Activated T-helper 17 cell treated with anti-CD3 and anti-CD28 coated beads, Interleukin-2, amount 50 U/mL, for 72 hours (primary cell): ENCODE measurements around the gene CLIC6. TPM values are rescaled to one million over a fixed set of nuclear protein-coding genes. Genes with fewer than 3 reads are reported as not detected.

Source experiments
- ATAC-seq: fragments of 150-1000 bp; cut with Tn5 transposase; replicated peaks from 2 replicates; pipeline ENCODE4 v1.10.0; 2021; ENCODE audit warnings: mild to moderate bottlenecking, moderate library complexity
- H3K27ac Mint-ChIP-seq: one replicate; pipeline ENCODE4 v1.8.0; 2022; ENCODE audit warnings: mixed read lengths
- H3K27me3 Mint-ChIP-seq: one replicate; pipeline ENCODE4 v1.8.0; 2022; ENCODE audit warnings: mixed read lengths
- H3K36me3 Mint-ChIP-seq: one replicate; pipeline ENCODE4 v1.8.0; 2022; ENCODE audit warnings: low read depth, mild to moderate bottlenecking, mixed read lengths
- H3K4me1 Mint-ChIP-seq: one replicate; pipeline ENCODE4 v1.8.0; 2022; ENCODE audit warnings: mixed read lengths
- H3K4me3 Mint-ChIP-seq: one replicate; pipeline ENCODE4 v1.8.0; 2022; ENCODE audit warnings: mild to moderate bottlenecking, mixed read lengths
- H3K9me3 Mint-ChIP-seq: one replicate; pipeline ENCODE4 v1.8.0; 2022; ENCODE audit warnings: mixed read lengths
- total RNA-seq, 2 donors: library from RNA; stranded (reverse); gene quantifications; one replicate each; pipeline ENCODE4 v1.2.3, GENCODE V29; 2022

The CLIC6 gene
- total RNA-seq, 2 donors from 2014 or later = 0.11 to 0.13 TPM

- no peak for ATAC-seq
- peaks cover 31% of the 10 kb centered on the region for H3K27me3 Mint-ChIP-seq
- no peaks in the 10 kb centered on the region for H3K36me3 Mint-ChIP-seq
Measured at GRCh38 chr21:34740198-34740597, 71.4 kb downstream of the CLIC6 start.

GRCh38 chr21:34743285-34743684 lies 74.5 kb downstream of the CLIC6 start:
- Mint-ChIP-seq H3K4me1 (no peaks in the 10 kb centered on the region), H3K9me3 (no peaks in the 10 kb centered on the region), H3K27me3 (peaks cover 21% of the 10 kb centered on the region), H3K36me3 (no peaks in the 10 kb centered on the region), H3K27ac (no peak overlapping the region), H3K4me3 (no peak overlapping the region)
- ATAC-seq = no peak

More at GRCh38 chr21:34740198-34740597, 71.4 kb downstream of the CLIC6 start:
- H3K27ac Mint-ChIP-seq = no peak overlapping the region
- H3K4me1 Mint-ChIP-seq = no peaks in the 10 kb centered on the region
- H3K4me3 Mint-ChIP-seq = no peak overlapping the region
- H3K9me3 Mint-ChIP-seq = no peaks in the 10 kb centered on the region

GRCh38 chr21:34743831-34744230 lies 75.0 kb downstream of the CLIC6 start:
- no peaks in the 10 kb centered on the region for H3K4me1 Mint-ChIP-seq
- no peak for ATAC-seq

GRCh38 chr21:34744801-34745200 lies 76.0 kb downstream of the CLIC6 start:
- H3K4me3 Mint-ChIP-seq = no peak overlapping the region

More at GRCh38 chr21:34743831-34744230, 75.0 kb downstream of the CLIC6 start:
- peaks cover 21% of the 10 kb centered on the region for H3K27me3 Mint-ChIP-seq
- H3K4me3 Mint-ChIP-seq = no peak overlapping the region
- H3K36me3 Mint-ChIP-seq = no peaks in the 10 kb centered on the region
- no peak overlapping the region for H3K27ac Mint-ChIP-seq
- H3K9me3 Mint-ChIP-seq = no peaks in the 10 kb centered on the region

GRCh38 chr21:34745557-34746255 lies 76.9 kb downstream of the CLIC6 start:
- Mint-ChIP-seq H3K27me3 (peaks cover 15% of the 10 kb centered on the region), H3K4me3 (peak overlapping the region; percentile 67), H3K4me1 (no peaks in the 10 kb centered on the region), H3K36me3 (no peaks in the 10 kb centered on the region), H3K27ac (no peak overlapping the region), H3K9me3 (no peaks in the 10 kb centered on the region)
- ATAC-seq = peak; percentile 84

More at GRCh38 chr21:34744801-34745200, 76.0 kb downstream of the CLIC6 start:
- Mint-ChIP-seq H3K36me3 (no peaks in the 10 kb centered on the region), H3K27ac (no peak overlapping the region), H3K27me3 (peaks cover 21% of the 10 kb centered on the region), H3K4me1 (no peaks in the 10 kb centered on the region), H3K9me3 (no peaks in the 10 kb centered on the region)
- ATAC-seq = no peak

GRCh38 chr21:34748862-34749261 lies 80.1 kb downstream of the CLIC6 start:
- Mint-ChIP-seq H3K9me3 (no peaks in the 10 kb centered on the region), H3K27ac (no peak overlapping the region), H3K36me3 (no peaks in the 10 kb centered on the region), H3K4me1 (no peaks in the 10 kb centered on the region), H3K27me3 (peaks cover 18% of the 10 kb centered on the region), H3K4me3 (no peak overlapping the region)
- ATAC-seq = no peak

GRCh38 chr21:34754690-34755647 lies 86.2 kb downstream of the CLIC6 start:
- no peaks in the 10 kb centered on the region for H3K9me3 Mint-ChIP-seq
- ATAC-seq = no peak
- H3K27ac Mint-ChIP-seq = no peak overlapping the region
- H3K27me3 Mint-ChIP-seq = peaks cover 23% of the 10 kb centered on the region
- no peaks in the 10 kb centered on the region for H3K36me3 Mint-ChIP-seq
- H3K4me3 Mint-ChIP-seq = no peak overlapping the region
- no peaks in the 10 kb centered on the region for H3K4me1 Mint-ChIP-seq

GRCh38 chr21:34761758-34762330 lies 93.0 kb downstream of the CLIC6 start:
- no peaks in the 10 kb centered on the region for H3K27me3 Mint-ChIP-seq
- H3K27ac Mint-ChIP-seq = no peak overlapping the region
- no peak overlapping the region for H3K4me3 Mint-ChIP-seq
- H3K36me3 Mint-ChIP-seq = no peaks in the 10 kb centered on the region
- no peak for ATAC-seq
- H3K4me1 Mint-ChIP-seq = no peaks in the 10 kb centered on the region
- no peaks in the 10 kb centered on the region for H3K9me3 Mint-ChIP-seq

GRCh38 chr21:34762786-34763185 lies 94.0 kb downstream of the CLIC6 start:
- H3K27ac Mint-ChIP-seq = no peak overlapping the region
- no peaks in the 10 kb centered on the region for H3K9me3 Mint-ChIP-seq
- ATAC-seq = no peak
- no peaks in the 10 kb centered on the region for H3K36me3 Mint-ChIP-seq
- no peak overlapping the region for H3K4me3 Mint-ChIP-seq
- no peaks in the 10 kb centered on the region for H3K27me3 Mint-ChIP-seq
- H3K4me1 Mint-ChIP-seq = no peaks in the 10 kb centered on the region

GRCh38 chr21:34764715-34765284 lies 96.0 kb downstream of the CLIC6 start:
- Mint-ChIP-seq H3K27ac (no peak overlapping the region), H3K36me3 (no peaks in the 10 kb centered on the region), H3K4me3 (no peak overlapping the region), H3K4me1 (no peaks in the 10 kb centered on the region), H3K9me3 (no peaks in the 10 kb centered on the region), H3K27me3 (no peaks in the 10 kb centered on the region)
- no peak for ATAC-seq

- ATAC-seq = no peak
- Mint-ChIP-seq H3K27ac (no peak overlapping the region), H3K36me3 (no peaks in the 10 kb centered on the region), H3K4me3 (no peak overlapping the region), H3K27me3 (no peaks in the 10 kb centered on the region), H3K9me3 (no peaks in the 10 kb centered on the region), H3K4me1 (no peaks in the 10 kb centered on the region)
Measured at GRCh38 chr21:34765619-34766018, 96.8 kb downstream of the CLIC6 start.

GRCh38 chr21:34766862-34767261 lies 98.1 kb downstream of the CLIC6 start:
- Mint-ChIP-seq H3K4me1 (no peaks in the 10 kb centered on the region), H3K36me3 (no peaks in the 10 kb centered on the region), H3K4me3 (no peak overlapping the region), H3K27ac (no peak overlapping the region), H3K9me3 (no peaks in the 10 kb centered on the region), H3K27me3 (no peaks in the 10 kb centered on the region)
- no peak for ATAC-seq
